Neural cell (in vitro differentiated cells): Measurements from ENCODE around the gene DOK6. TPM values are rescaled to one million over a fixed set of nuclear protein-coding genes. Genes with fewer than 3 reads are reported as not detected.

ENCODE experiments used
- H2AFZ ChIP-seq: fragments of 200-600, 300-800 bp; sonication (generic), shearing (Covaris generic); 2 replicates; pipeline ENCODE4 v1.6.0; 2014; ENCODE audit warnings: low read depth, mild to moderate bottlenecking, antibody characterized with exemption, low read length, moderate library complexity
- H3F3A ChIP-seq: fragments of 200-600 bp; shearing (Covaris generic); 2 replicates; pipeline ENCODE4 v1.6.1; 2016; ENCODE audit warnings: mild to moderate bottlenecking, moderate library complexity, mixed read lengths, antibody characterized with exemption, low read length; ENCODE audit not compliant: insufficient read depth, poor library complexity, severe bottlenecking
- H3K27ac ChIP-seq: fragments of 200-600, 300-800 bp; sonication (generic), shearing (Covaris generic); 2 replicates; pipeline ENCODE4 v1.5.1; 2014; ENCODE audit warnings: mild to moderate bottlenecking, low read length, moderate library complexity
- H3K27me3 ChIP-seq: fragments of 300-800, 200-600 bp; sonication (generic), shearing (Covaris generic); 2 replicates; pipeline ENCODE4 v1.6.0; 2014; ENCODE audit warnings: mild to moderate bottlenecking, low read depth, low read length, moderate library complexity; ENCODE audit not compliant: insufficient read depth
- H3K36me3 ChIP-seq: fragments of 300-800, 200-600 bp; sonication (generic), shearing (Covaris generic); 2 replicates; pipeline ENCODE4 v1.5.1; 2014; ENCODE audit warnings: mild to moderate bottlenecking, antibody characterized with exemption, low read length, moderate library complexity; ENCODE audit not compliant: insufficient read depth
- H3K4me2 ChIP-seq: fragments of 300-800, 200-600 bp; sonication (generic), shearing (Covaris generic); 2 replicates; pipeline ENCODE4 v1.6.0; 2014; ENCODE audit warnings: mild to moderate bottlenecking, low read length
- H3K4me3 ChIP-seq: fragments of 300-800, 200-600 bp; sonication (generic), shearing (Covaris generic); 2 replicates; pipeline ENCODE4 v1.5.1; 2014; ENCODE audit warnings: mild to moderate bottlenecking, low read length, moderate library complexity
- H3K79me2 ChIP-seq: fragments of 200-600 bp; shearing (Covaris generic); replicated peaks from 2 replicates; pipeline ENCODE4 v1.6.0; 2014; ENCODE audit warnings: mild to moderate bottlenecking, low read length, moderate library complexity; ENCODE audit not compliant: insufficient read depth
- H3K9ac ChIP-seq: fragments of 300-800, 200-600 bp; sonication (generic), shearing (Covaris generic); 2 replicates; pipeline ENCODE4 v1.6.1; 2016; ENCODE audit warnings: mild to moderate bottlenecking, low read length, mixed read lengths
- H3K9me2 ChIP-seq: fragments of 200-600 bp; shearing (Covaris generic); 2 replicates; pipeline ENCODE4 v1.6.1; 2016; ENCODE audit warnings: mild to moderate bottlenecking, low read length, mixed read lengths; ENCODE audit not compliant: insufficient read depth
- H3K9me3 ChIP-seq: fragments of 200-600, 300-800 bp; sonication (generic), shearing (Covaris generic); 2 replicates; pipeline ENCODE4 v1.6.1; 2016; ENCODE audit warnings: mild to moderate bottlenecking, mixed run types, low read length, moderate library complexity, mixed read lengths
- H4K20me1 ChIP-seq: fragments of 200-600 bp; shearing (Covaris generic); 2 replicates; pipeline ENCODE4 v1.6.1; 2016; ENCODE audit warnings: mild to moderate bottlenecking, mixed run types; ENCODE audit not compliant: insufficient read depth
- EP300 ChIP-seq: fragments of 450-650 bp; conservative IDR thresholded peaks from 2 replicates; pipeline ENCODE4 v1.6.1; 2014; ENCODE audit warnings: antibody characterized with exemption, mild to moderate bottlenecking, moderate library complexity; ENCODE audit not compliant: poor library complexity, severe bottlenecking
- EZH2 ChIP-seq: fragments of 200-600, 300-800 bp; shearing (Covaris generic), sonication (generic); IDR thresholded peaks from 2 replicates; pipeline ENCODE4 v1.6.1; 2014; ENCODE audit warnings: antibody characterized with exemption, low read length, borderline replicate concordance, mild to moderate bottlenecking; ENCODE audit not compliant: insufficient read depth, poor library complexity, severe bottlenecking
- MXI1 ChIP-seq: fragments of 450-650 bp; conservative IDR thresholded peaks from 2 replicates; pipeline ENCODE4 v1.6.1; 2014; ENCODE audit warnings: antibody characterized with exemption, mild to moderate bottlenecking; ENCODE audit not compliant: poor library complexity, severe bottlenecking
- POLR2AphosphoS5 ChIP-seq: IDR thresholded peaks from 2 replicates; pipeline ENCODE4 v1.6.1; 2012
- RAD21 ChIP-seq: fragments of 450-650 bp; conservative IDR thresholded peaks from 2 replicates; pipeline ENCODE4 v1.6.1; 2014; ENCODE audit warnings: antibody characterized with exemption, mild to moderate bottlenecking, moderate library complexity
- SMC3 ChIP-seq: fragments of 450-650 bp; conservative IDR thresholded peaks from 2 replicates; pipeline ENCODE4 v1.6.1; 2014; ENCODE audit warnings: antibody characterized with exemption, mild to moderate bottlenecking, moderate library complexity; ENCODE audit not compliant: poor library complexity
- TAF1 ChIP-seq: IDR thresholded peaks from 2 replicates; pipeline ENCODE4 v1.6.1; 2012; ENCODE audit warnings: low read depth
- polyA plus RNA-seq: library from polyadenylated mRNA; depleted of rRNA; stranded (reverse); fragments of >200 nt; gene quantifications from 2 replicates; pipeline ENCODE4 v1.2.3, GENCODE V29; 2014
- TF ChIP-seq, protein P1 (sequence below): IDR thresholded peaks from 2 replicates; pipeline ENCODE4 v1.6.1; 2012; ENCODE audit warnings: borderline replicate concordance
- TF ChIP-seq, protein P2 (sequence below): fragments of 450-650 bp; IDR thresholded peaks from 2 replicates; pipeline ENCODE4 v1.5.1; 2014; ENCODE audit warnings: antibody characterized with exemption, mild to moderate bottlenecking, moderate library complexity; ENCODE audit not compliant: poor library complexity, severe bottlenecking

DOK6 gene
- polyA plus RNA-seq, 1 donor from 2014 or later: 9.7 TPM

DNA sequence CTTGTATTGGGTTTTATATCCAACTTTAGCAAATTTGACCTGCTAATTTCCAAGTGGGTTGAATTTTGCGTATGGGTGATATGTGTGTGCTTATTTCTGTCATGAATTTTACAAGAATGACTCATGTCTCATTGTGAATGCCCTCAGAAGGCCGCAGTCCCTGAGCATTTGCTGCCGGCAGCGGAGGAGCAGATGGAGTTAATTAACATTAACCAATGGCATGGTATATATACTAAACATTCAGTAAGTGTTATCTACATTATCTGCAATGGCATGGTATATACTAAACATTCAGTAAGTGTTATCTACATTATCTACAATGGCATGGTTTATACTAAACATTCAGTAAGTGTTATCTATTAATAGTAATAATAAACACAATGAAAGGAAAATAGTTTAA lies 90.1 kb downstream of the DOK6 start:
- H3K36me3 ChIP-seq: no peaks in the 10 kb centered on the region
- no peak overlapping the region for H3K27ac ChIP-seq
- no peak overlapping the region for H3K4me3 ChIP-seq
- H3K9me2 ChIP-seq: no peaks in the 10 kb centered on the region
- no peaks in the 10 kb centered on the region for H3F3A ChIP-seq
- no peaks in the 10 kb centered on the region for H3K9me3 ChIP-seq
- no peak overlapping the region for H3K9ac ChIP-seq
- no peaks in the 10 kb centered on the region for H3K27me3 ChIP-seq
- H2AFZ ChIP-seq: no peak overlapping the region
- no peaks in the 10 kb centered on the region for H3K79me2 ChIP-seq
- no peaks in the 10 kb centered on the region for H4K20me1 ChIP-seq
- no peak overlapping the region for H3K4me2 ChIP-seq
- no peak for TF ChIP-seq SMC3
- no peak for TF ChIP-seq TAF1
- TF ChIP-seq RAD21: no peak

- H3K27me3 ChIP-seq: no peaks in the 10 kb centered on the region
- no peak for TF ChIP-seq RAD21
- no peak for TF ChIP-seq EZH2
- no peak for TF ChIP-seq SMC3
- TF ChIP-seq POLR2AphosphoS5: no peak
- TF ChIP-seq, protein P1, sequence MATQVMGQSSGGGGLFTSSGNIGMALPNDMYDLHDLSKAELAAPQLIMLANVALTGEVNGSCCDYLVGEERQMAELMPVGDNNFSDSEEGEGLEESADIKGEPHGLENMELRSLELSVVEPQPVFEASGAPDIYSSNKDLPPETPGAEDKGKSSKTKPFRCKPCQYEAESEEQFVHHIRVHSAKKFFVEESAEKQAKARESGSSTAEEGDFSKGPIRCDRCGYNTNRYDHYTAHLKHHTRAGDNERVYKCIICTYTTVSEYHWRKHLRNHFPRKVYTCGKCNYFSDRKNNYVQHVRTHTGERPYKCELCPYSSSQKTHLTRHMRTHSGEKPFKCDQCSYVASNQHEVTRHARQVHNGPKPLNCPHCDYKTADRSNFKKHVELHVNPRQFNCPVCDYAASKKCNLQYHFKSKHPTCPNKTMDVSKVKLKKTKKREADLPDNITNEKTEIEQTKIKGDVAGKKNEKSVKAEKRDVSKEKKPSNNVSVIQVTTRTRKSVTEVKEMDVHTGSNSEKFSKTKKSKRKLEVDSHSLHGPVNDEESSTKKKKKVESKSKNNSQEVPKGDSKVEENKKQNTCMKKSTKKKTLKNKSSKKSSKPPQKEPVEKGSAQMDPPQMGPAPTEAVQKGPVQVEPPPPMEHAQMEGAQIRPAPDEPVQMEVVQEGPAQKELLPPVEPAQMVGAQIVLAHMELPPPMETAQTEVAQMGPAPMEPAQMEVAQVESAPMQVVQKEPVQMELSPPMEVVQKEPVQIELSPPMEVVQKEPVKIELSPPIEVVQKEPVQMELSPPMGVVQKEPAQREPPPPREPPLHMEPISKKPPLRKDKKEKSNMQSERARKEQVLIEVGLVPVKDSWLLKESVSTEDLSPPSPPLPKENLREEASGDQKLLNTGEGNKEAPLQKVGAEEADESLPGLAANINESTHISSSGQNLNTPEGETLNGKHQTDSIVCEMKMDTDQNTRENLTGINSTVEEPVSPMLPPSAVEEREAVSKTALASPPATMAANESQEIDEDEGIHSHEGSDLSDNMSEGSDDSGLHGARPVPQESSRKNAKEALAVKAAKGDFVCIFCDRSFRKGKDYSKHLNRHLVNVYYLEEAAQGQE: no peak
- TF ChIP-seq TAF1: no peak
- TF ChIP-seq, protein P2, sequence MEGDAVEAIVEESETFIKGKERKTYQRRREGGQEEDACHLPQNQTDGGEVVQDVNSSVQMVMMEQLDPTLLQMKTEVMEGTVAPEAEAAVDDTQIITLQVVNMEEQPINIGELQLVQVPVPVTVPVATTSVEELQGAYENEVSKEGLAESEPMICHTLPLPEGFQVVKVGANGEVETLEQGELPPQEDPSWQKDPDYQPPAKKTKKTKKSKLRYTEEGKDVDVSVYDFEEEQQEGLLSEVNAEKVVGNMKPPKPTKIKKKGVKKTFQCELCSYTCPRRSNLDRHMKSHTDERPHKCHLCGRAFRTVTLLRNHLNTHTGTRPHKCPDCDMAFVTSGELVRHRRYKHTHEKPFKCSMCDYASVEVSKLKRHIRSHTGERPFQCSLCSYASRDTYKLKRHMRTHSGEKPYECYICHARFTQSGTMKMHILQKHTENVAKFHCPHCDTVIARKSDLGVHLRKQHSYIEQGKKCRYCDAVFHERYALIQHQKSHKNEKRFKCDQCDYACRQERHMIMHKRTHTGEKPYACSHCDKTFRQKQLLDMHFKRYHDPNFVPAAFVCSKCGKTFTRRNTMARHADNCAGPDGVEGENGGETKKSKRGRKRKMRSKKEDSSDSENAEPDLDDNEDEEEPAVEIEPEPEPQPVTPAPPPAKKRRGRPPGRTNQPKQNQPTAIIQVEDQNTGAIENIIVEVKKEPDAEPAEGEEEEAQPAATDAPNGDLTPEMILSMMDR: no peak
- no peak for TF ChIP-seq MXI1
- TF ChIP-seq EP300: no peak
- H3K9me2 ChIP-seq: no peaks in the 10 kb centered on the region
- H3K27ac ChIP-seq: no peak overlapping the region
- no peak overlapping the region for H3K9ac ChIP-seq
- H4K20me1 ChIP-seq: no peaks in the 10 kb centered on the region
- H3K36me3 ChIP-seq: no peaks in the 10 kb centered on the region
- H3K79me2 ChIP-seq: no peaks in the 10 kb centered on the region
- H2AFZ ChIP-seq: no peak overlapping the region
- no peaks in the 10 kb centered on the region for H3F3A ChIP-seq
- no peaks in the 10 kb centered on the region for H3K9me3 ChIP-seq
- H3K4me3 ChIP-seq: no peak overlapping the region
- H3K4me2 ChIP-seq: no peak overlapping the region
Observed at GRCh38 chr18:69491576-69491975, 90.9 kb downstream of the DOK6 start.

- Histone ChIP-seq H3K4me2 (no peak overlapping the region), H3K4me3 (no peak overlapping the region), H3K79me2 (no peaks in the 10 kb centered on the region), H3K27me3 (no peaks in the 10 kb centered on the region), H3K9me2 (no peaks in the 10 kb centered on the region), H3F3A (no peaks in the 10 kb centered on the region), H3K36me3 (no peaks in the 10 kb centered on the region), H3K9ac (no peak overlapping the region), H3K9me3 (no peaks in the 10 kb centered on the region), H3K27ac (no peak overlapping the region), H4K20me1 (no peaks in the 10 kb centered on the region), H2AFZ (no peak overlapping the region)
- TF ChIP-seq MXI1 (no peak), EP300 (no peak), POLR2AphosphoS5 (no peak), SMC3 (no peak), TAF1 (no peak), EZH2 (no peak), RAD21 (no peak)
- TF ChIP-seq, protein P1: no peak
- TF ChIP-seq, protein P2: no peak
Observed at GRCh38 chr18:69492861-69493260, 92.2 kb downstream of the DOK6 start.
